Stomach smooth muscle (tissue), 2 donors: ENCODE results near the gene SLC27A6.

Experiments
- H3K27ac ChIP-seq: one replicate; pipeline ENCODE4 v1.7.0; 2013; ENCODE audit warnings: mild to moderate bottlenecking, low read length, inconsistent platforms
- H3K27me3 ChIP-seq, 2 donors: one replicate each; pipeline ENCODE4 v1.7.0; 2013; ENCODE audit warnings: low read length in 2 of 2; ENCODE audit not compliant: insufficient read depth in 2 of 2, control insufficient read depth in 1 of 2
- H3K36me3 ChIP-seq, 2 donors: one replicate each; pipeline ENCODE4 v1.7.0; 2013; ENCODE audit warnings: low read length in 2 of 2; ENCODE audit not compliant: control insufficient read depth in 2 of 2, insufficient read depth in 2 of 2
- H3K4me1 ChIP-seq: one replicate; pipeline ENCODE4 v1.7.0; 2013; ENCODE audit warnings: low read length; ENCODE audit not compliant: control insufficient read depth, insufficient read depth
- H3K4me3 ChIP-seq, 2 donors: one replicate each; pipeline ENCODE4 v1.7.0; 2013; ENCODE audit warnings: low read length in 2 of 2
- H3K9ac ChIP-seq, 2 donors: one replicate each; pipeline ENCODE4 v1.7.0; 2013; ENCODE audit warnings: low read length in 2 of 2, mild to moderate bottlenecking in 1 of 2
- H3K9me3 ChIP-seq, 2 donors: one replicate each; pipeline ENCODE4 v1.7.0; 2013; ENCODE audit warnings: low read length in 2 of 2; ENCODE audit not compliant: control insufficient read depth in 2 of 2
- donor health status: healthy.
- donor health status: Pancreatic carcinoma.

The SLC27A6 gene

DNA sequence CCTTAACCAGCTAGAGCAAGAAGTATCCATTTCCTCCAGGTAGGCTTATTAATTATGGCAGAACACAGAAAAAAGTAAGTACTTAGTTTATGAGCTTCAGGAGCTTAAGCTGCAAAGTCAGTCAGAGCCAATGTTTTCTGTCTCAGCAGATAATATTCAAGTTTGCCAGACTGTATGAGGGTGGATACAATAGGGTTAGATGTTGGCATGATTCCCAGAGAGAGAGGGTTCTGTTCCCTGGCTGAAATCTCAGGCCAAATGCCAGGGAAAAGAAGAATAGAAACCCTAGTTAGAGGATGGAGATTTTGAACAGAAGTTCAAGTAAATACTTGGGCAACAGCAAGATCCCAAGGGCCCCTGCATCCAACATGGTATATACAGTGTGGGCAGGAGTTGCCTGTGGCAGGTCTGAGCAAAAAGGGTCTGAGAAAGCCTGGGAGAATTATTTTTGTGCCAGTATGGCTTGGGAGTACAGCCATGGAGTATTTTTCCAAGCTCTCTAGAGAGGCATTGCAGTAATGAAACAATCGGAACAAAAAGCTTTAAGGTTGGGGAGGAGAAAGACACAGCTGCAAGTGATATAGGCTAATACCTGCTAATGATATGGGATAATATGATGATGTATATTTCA is 98.3 kb downstream of the SLC27A6 start:
- Histone ChIP-seq H3K36me3 (no peaks in the 10 kb centered on the region), H3K27ac (peak overlapping the region; percentile 6), H3K4me3 (peak overlapping the region in 1 of 2 donors; percentile 1), H3K27me3 (no peaks in the 10 kb centered on the region), H3K9me3 (no peaks in the 10 kb centered on the region), H3K9ac (no peak overlapping the region), H3K4me1 (peaks cover 7% of the 10 kb centered on the region)

DNA sequence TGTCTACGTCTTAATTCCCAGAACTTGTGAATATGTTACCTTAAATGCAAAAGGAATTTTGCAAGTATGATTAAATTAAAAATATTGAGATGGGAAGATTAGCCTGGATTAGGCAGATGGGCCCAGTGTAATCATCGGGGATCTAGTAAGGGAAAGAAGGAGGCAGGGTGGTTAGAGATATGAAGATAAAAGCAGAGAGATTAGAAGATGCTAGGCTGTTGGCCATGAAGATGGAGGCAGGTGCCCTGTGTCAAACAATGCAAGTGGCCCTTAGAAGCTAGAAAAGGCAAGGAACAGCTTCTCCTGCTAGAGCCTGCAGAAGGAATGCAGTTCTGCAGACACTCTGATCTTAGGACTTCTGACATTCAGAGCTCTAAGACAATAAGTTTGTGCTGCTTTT is 100.4 kb downstream of the SLC27A6 start:
- H3K4me3 ChIP-seq = no peak overlapping the region
- H3K9me3 ChIP-seq = no peaks in the 10 kb centered on the region
- H3K27me3 ChIP-seq = no peaks in the 10 kb centered on the region
- no peak overlapping the region for H3K9ac ChIP-seq
- H3K4me1 ChIP-seq = peaks cover 7% of the 10 kb centered on the region
- no peak overlapping the region for H3K27ac ChIP-seq
- H3K36me3 ChIP-seq = no peaks in the 10 kb centered on the region

DNA sequence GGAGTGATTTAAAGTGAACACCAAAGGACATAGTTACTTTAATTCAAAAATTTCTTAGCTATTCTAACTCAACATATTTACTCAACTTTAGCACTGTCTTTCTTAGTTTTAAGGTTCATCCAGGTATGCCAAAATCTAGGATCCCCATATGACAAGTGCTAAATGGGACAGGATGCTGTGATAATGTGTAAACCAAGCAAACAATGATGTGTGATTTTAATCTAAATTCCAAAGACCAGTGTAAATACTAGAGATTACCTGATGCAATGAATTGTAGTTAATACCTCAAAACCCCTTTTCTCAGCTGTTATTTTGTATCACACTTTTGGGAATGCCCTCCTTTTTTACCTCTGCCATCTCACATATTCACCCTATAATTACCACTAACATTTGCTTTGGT is 102.5 kb downstream of the SLC27A6 start:
- no peak overlapping the region for H3K9ac ChIP-seq
- H3K36me3 ChIP-seq = no peaks in the 10 kb centered on the region
- peaks cover 7% of the 10 kb centered on the region for H3K4me1 ChIP-seq
- no peak overlapping the region for H3K27ac ChIP-seq
- no peaks in the 10 kb centered on the region for H3K27me3 ChIP-seq
- no peaks in the 10 kb centered on the region for H3K9me3 ChIP-seq
- no peak overlapping the region for H3K4me3 ChIP-seq

DNA sequence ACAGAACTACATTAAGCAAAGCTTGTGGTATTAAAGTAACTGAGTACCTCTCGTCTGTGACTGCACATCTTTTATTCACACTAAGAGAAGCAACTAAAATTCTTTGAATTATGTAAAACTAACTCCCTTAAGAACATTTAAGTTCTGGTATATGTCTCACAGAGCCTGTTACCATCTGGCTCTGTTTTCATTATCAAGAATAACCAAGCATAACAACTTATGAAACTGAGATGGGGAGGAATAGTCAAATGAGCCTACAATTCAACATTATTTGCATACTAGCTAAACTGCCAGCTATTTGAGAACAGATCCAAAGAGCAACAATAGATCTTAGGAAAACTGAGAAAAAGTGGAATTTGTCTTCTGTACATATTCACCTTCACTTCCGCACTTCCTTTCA is 104.0 kb downstream of the SLC27A6 start:
- H3K9ac ChIP-seq = no peak overlapping the region
- H3K27ac ChIP-seq = no peak overlapping the region
- no peaks in the 10 kb centered on the region for H3K4me1 ChIP-seq
- no peak overlapping the region for H3K4me3 ChIP-seq
- H3K27me3 ChIP-seq = no peaks in the 10 kb centered on the region
- H3K9me3 ChIP-seq = no peaks in the 10 kb centered on the region
- H3K36me3 ChIP-seq = no peaks in the 10 kb centered on the region

DNA sequence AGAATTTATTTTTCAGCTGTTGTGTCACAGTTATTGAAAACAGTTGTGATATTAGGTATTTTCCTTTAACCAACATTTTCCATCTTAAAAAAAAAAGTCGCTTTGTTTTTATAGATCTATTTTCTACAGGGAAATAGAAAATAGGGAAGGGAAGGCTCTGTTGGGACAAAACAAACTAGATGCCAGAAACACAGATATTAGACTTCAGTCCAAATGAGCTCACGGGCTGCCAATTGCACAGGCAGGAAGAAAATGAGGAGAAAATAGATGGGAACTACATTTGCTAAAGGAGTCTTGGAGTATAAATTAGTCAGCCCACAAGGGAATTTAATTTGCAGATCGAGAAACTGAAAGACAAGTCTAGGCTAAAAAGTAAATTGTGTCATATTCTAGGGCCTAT is 107.8 kb downstream of the SLC27A6 start:
- Histone ChIP-seq H3K9ac (no peak overlapping the region), H3K4me3 (no peak overlapping the region), H3K27me3 (no peaks in the 10 kb centered on the region), H3K9me3 (no peaks in the 10 kb centered on the region), H3K4me1 (no peaks in the 10 kb centered on the region), H3K36me3 (no peaks in the 10 kb centered on the region), H3K27ac (no peak overlapping the region)

DNA sequence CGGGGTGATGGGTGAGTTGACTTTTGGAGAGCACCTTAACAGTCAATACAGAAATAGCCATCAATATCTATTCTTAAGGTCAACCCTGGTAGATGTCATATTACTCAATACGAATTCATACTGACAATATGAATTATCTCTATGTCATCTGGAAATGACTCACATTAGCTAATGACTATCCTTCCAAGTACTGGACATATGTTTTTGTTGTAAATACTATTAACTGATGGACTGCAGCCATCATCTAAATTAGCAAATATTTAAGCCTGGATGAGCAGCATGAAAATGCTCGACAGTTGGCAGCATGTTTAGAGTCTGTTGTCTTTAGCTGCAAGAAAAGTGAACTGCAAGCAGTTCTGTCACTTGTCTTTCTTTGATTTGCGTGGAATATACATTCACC is 109.6 kb downstream of the SLC27A6 start:
- Histone ChIP-seq H3K4me1 (no peaks in the 10 kb centered on the region), H3K27ac (no peak overlapping the region), H3K9me3 (no peaks in the 10 kb centered on the region), H3K4me3 (no peak overlapping the region), H3K9ac (no peak overlapping the region), H3K36me3 (no peaks in the 10 kb centered on the region), H3K27me3 (no peaks in the 10 kb centered on the region)

DNA sequence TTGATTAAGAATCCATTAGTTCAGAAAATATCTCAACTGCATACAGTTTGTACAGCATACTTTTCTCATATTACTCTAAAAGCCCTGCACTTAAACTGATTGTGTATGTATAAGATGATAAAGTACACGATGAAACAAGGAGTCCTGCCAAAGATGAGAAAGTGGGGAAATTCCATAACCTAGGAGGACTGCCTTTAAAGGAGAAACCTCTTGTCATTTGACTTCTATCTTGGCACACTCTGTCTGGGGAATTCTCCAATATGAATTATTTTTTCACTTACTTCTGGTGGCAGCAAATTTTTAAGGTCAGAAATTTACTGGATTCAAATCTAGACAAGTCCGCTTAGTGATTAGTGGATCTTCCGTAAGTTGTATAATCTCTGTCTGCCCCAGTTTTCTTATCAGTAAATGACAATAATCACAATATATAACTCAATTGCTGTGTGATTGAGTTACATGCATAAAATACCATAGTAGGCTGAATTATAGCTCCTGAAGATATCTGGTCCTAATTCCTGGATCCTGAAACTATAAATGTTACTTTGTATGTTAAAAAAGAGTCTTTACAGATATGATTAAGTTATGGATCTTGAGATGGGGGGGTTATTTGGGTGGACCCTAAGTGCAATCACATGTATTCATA is 112.3 kb downstream of the SLC27A6 start:
- Histone ChIP-seq H3K4me1 (no peaks in the 10 kb centered on the region), H3K9ac (no peak overlapping the region), H3K27ac (no peak overlapping the region), H3K4me3 (no peak overlapping the region), H3K36me3 (no peaks in the 10 kb centered on the region), H3K9me3 (no peaks in the 10 kb centered on the region), H3K27me3 (no peaks in the 10 kb centered on the region)

DNA sequence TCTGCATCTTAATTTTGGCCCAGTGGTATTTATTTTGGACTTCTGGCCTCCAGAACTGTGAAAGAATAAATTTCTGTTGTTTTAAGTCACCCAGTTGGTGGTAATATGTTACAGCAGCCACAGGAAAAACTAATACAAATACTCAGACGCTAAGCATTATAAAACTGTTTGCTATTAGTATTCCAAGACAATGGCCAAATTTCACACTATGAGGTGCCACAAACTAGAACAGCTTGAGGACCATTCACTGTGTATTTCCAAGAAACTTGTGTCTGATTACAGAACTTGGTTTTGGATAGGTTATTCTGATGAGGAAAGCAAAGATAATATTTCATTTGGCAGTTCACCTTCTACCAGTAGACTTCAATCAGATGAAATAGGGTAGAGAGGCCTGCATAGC is 113.0 kb downstream of the SLC27A6 start:
- Histone ChIP-seq H3K27me3 (no peaks in the 10 kb centered on the region), H3K27ac (no peak overlapping the region), H3K4me1 (no peaks in the 10 kb centered on the region), H3K4me3 (no peak overlapping the region), H3K9ac (no peak overlapping the region), H3K9me3 (no peaks in the 10 kb centered on the region), H3K36me3 (no peaks in the 10 kb centered on the region)

DNA sequence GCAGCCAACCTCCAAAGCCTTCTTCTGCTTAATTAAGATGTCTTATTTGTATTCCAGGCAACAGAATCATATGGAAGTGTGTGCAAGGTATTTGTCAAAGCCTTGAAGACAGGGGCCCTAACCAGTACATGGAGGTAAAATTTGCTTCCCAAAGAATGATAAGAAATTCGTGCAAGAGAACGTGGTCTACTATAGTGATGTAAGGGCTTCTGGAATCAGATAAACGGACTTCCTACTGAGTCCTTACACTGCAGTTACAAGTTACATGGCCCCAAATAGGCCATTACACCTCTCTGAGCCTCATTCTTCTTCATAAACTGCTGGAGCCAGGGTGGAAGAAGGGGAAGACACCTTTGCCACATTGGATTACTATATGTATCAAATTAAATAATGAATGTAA is 113.4 kb downstream of the SLC27A6 start:
- Histone ChIP-seq H3K9ac (no peak overlapping the region), H3K27ac (no peak overlapping the region), H3K4me3 (no peak overlapping the region), H3K4me1 (no peaks in the 10 kb centered on the region), H3K36me3 (no peaks in the 10 kb centered on the region), H3K9me3 (no peaks in the 10 kb centered on the region), H3K27me3 (no peaks in the 10 kb centered on the region)

DNA sequence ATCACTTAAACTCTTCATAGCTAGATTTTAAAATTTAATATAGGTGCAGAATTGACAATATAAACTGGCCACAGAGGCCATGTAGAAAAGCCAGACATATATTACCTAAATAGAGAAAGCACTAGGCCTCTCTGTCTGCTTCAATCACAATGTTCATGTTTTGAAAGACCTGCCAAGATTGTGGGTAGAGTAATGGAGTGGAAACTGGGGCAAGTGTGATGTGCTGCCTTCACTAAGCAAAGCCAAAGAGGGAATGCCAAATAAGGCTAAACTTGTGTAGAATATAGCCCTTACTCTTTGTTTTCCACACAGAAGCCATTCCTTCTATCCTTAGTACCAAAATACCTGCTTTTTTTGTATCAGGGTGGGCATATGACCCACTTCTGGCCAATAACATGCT is 114.2 kb downstream of the SLC27A6 start:
- H3K36me3 ChIP-seq = no peaks in the 10 kb centered on the region
- H3K4me3 ChIP-seq = no peak overlapping the region
- no peaks in the 10 kb centered on the region for H3K4me1 ChIP-seq
- H3K27me3 ChIP-seq = no peaks in the 10 kb centered on the region
- H3K9ac ChIP-seq = no peak overlapping the region
- no peak overlapping the region for H3K27ac ChIP-seq
- no peaks in the 10 kb centered on the region for H3K9me3 ChIP-seq

DNA sequence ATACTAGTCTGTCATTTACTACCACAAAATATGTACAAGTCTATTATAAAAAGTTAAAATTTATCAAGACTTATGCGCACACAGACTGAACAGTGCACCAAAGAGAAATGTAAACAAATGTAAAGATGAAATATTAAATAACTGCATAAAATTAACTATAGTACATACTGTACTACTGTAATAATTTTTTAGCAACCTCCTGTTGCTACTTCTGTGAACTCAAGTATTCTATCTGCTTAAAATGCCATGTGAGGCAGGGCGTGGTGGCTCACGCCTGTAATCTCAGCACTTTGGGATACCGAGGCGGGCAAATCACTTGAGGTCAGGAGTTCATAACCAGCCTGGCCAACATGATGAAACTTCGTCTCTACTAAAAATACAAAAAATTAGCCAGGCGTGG is 115.5 kb downstream of the SLC27A6 start:
- H3K36me3 ChIP-seq = no peaks in the 10 kb centered on the region
- no peaks in the 10 kb centered on the region for H3K4me1 ChIP-seq
- H3K9me3 ChIP-seq = no peaks in the 10 kb centered on the region
- H3K27me3 ChIP-seq = no peaks in the 10 kb centered on the region
- no peak overlapping the region for H3K4me3 ChIP-seq
- no peak overlapping the region for H3K27ac ChIP-seq
- H3K9ac ChIP-seq = no peak overlapping the region
